H1 (cell line): ENCODE data around the gene STARD6. TPM values are rescaled to one million over a fixed set of nuclear protein-coding genes. Genes with fewer than 3 reads are reported as not detected.

Experiments used
- CTCF ChIA-PET: fragments of 300-600 bp; sonication (Branson Sonifier 250); formaldehyde crosslinking; loops from one replicate; lab custom pipeline; 2021; ENCODE audit not compliant: partially characterized antibody; lab: Charles Lee
- POLR2A ChIA-PET: fragments of 300-600 bp; sonication (Branson Sonifier 250); formaldehyde crosslinking; loops from one replicate; lab custom pipeline; 2021; ENCODE audit warnings: inconsistent platforms; ENCODE audit not compliant: partially characterized antibody; lab: Charles Lee
- DNase-seq, 2 experiments: peaks; one replicate each; pipeline versions ENCODE4 v3.0.0 to v3.0.0-alpha.2; 2010 to 2022; ENCODE audit warnings: low spot score in 2 of 2, low read depth in 1 of 2, mixed read lengths in 1 of 2
- FAIRE-seq: peaks from 2 replicates; lab custom pipeline; 2011; peaks lifted over from hg19 to GRCh38; lab: Jason Lieb, UNC
- H2AFZ ChIP-seq: 2 replicates; pipeline ENCODE4 v1.8.1; 2012; ENCODE audit warnings: low read length, inconsistent platforms
- H2AK5ac ChIP-seq: 2 replicates; pipeline ENCODE4 v1.6.1; 2013; ENCODE audit warnings: low read depth, low read length
- H2BK120ac ChIP-seq: replicated peaks from 2 replicates; pipeline ENCODE3; 2013; ENCODE audit warnings: low read depth, low read length, inconsistent platforms
- H2BK12ac ChIP-seq: 2 replicates; pipeline ENCODE4 v1.6.1; 2013; ENCODE audit warnings: low read depth, low read length
- H2BK15ac ChIP-seq: 2 replicates; pipeline ENCODE4 v1.6.1; 2013; ENCODE audit warnings: low read length
- H2BK20ac ChIP-seq: 2 replicates; pipeline ENCODE4 v1.6.1; 2013; ENCODE audit warnings: low read length
- H2BK5ac ChIP-seq: 2 replicates; pipeline ENCODE4 v1.6.1; 2013; ENCODE audit warnings: low read depth, low read length
- H3K14ac ChIP-seq: 2 replicates; pipeline ENCODE4 v1.6.1; 2013; ENCODE audit warnings: inconsistent platforms; ENCODE audit not compliant: insufficient read length
- H3K18ac ChIP-seq: 2 replicates; pipeline ENCODE4 v1.6.1; 2013; ENCODE audit warnings: low read length; ENCODE audit errors: extremely low read depth
- H3K23ac ChIP-seq: 2 replicates; pipeline ENCODE4 v1.6.1; 2013; ENCODE audit warnings: inconsistent platforms; ENCODE audit not compliant: insufficient read length
- H3K23me2 ChIP-seq: 2 replicates; pipeline ENCODE4 v1.6.1; 2013; ENCODE audit warnings: low read depth, low read length
- H3K27ac ChIP-seq: 2 replicates; pipeline ENCODE4 v1.6.1; 2011; ENCODE audit warnings: low read depth, low read length, inconsistent platforms
- H3K27me3 ChIP-seq, 4 experiments: replicated peaks in 1 of 4; 1 replicate in 1 of 4; 2 replicates in 3 of 4; pipeline versions ENCODE4 v1.6.1 to v1.8.1; 2011 to 2013; ENCODE audit warnings: low read length in 3 of 4, mild to moderate bottlenecking in 3 of 4, inconsistent platforms in 2 of 4, mixed read lengths in 2 of 4, moderate library complexity in 1 of 4; ENCODE audit not compliant: control insufficient read depth in 3 of 4, insufficient read depth in 3 of 4; ENCODE audit errors: extremely low read depth in 1 of 4
- H3K36me3 ChIP-seq, 4 experiments: 2 replicates each; pipeline versions ENCODE4 v1.6.1 to v1.8.1; 2011 to 2013; ENCODE audit warnings: mild to moderate bottlenecking in 4 of 4, low read length in 3 of 4, moderate library complexity in 2 of 4, control low read depth in 1 of 4, inconsistent platforms in 1 of 4; ENCODE audit not compliant: insufficient read depth in 4 of 4, control insufficient read depth in 2 of 4
- H3K4ac ChIP-seq: replicated peaks from 2 replicates; pipeline ENCODE3; 2013; ENCODE audit warnings: low read length, low read depth, mixed read lengths, inconsistent platforms; ENCODE audit not compliant: insufficient read length
- H3K4me1 ChIP-seq, 4 experiments: replicated peaks in 1 of 4; 1 replicate in 1 of 4; 2 replicates in 3 of 4; pipeline versions ENCODE4 v1.6.1 to v1.8.1; 2011 to 2013; ENCODE audit warnings: low read length in 3 of 4, inconsistent platforms in 2 of 4, mixed read lengths in 1 of 4; ENCODE audit not compliant: insufficient read depth in 4 of 4, control insufficient read depth in 3 of 4
- H3K4me2 ChIP-seq, 2 experiments: 2 replicates each; pipeline versions ENCODE4 v1.6.1 to v1.8.1; 2011 to 2013; ENCODE audit warnings: low read depth in 2 of 2, low read length in 2 of 2, control low read depth in 1 of 2, inconsistent platforms in 1 of 2, mild to moderate bottlenecking in 1 of 2; ENCODE audit not compliant: insufficient read depth in 1 of 2
- H3K4me3 ChIP-seq, 4 experiments: fragments of 200-600, 300-600 bp in 1 of 4; sonication (generic), shearing (Covaris generic), sonication (Bioruptor Twin) in 1 of 4; 2 replicates each; pipeline versions ENCODE4 v1.5.1 to v1.8.1; 2011 to 2016; ENCODE audit warnings: low read length in 4 of 4, low read depth in 3 of 4, control low read depth in 2 of 4, inconsistent platforms in 2 of 4, mild to moderate bottlenecking in 2 of 4, mixed read lengths in 1 of 4, moderate library complexity in 1 of 4; ENCODE audit not compliant: insufficient read depth in 2 of 4; ENCODE audit errors: extremely low read depth in 1 of 4
- H3K56ac ChIP-seq: replicated peaks from 2 replicates; pipeline ENCODE3; 2013; ENCODE audit warnings: low read depth, mild to moderate bottlenecking, mixed read lengths, low read length, inconsistent platforms; ENCODE audit not compliant: insufficient read length
- H3K79me1 ChIP-seq: 2 replicates; pipeline ENCODE4 v1.6.1; 2013; ENCODE audit warnings: low read depth, low read length, control low read depth
- H3K79me2 ChIP-seq, 2 experiments: 2 replicates each; pipeline versions ENCODE4 v1.6.1 to v1.8.1; 2012 to 2013; ENCODE audit warnings: low read length in 2 of 2, mild to moderate bottlenecking in 2 of 2, inconsistent platforms in 1 of 2; ENCODE audit not compliant: insufficient read depth in 2 of 2, control insufficient read depth in 1 of 2
- H3K9ac ChIP-seq, 4 experiments: replicated peaks in 1 of 4; 1 replicate in 1 of 4; 2 replicates in 3 of 4; pipeline versions ENCODE4 v1.6.1 to v1.8.1; 2011 to 2013; ENCODE audit warnings: low read depth in 3 of 4, low read length in 3 of 4, control low read depth in 2 of 4, mild to moderate bottlenecking in 2 of 4, moderate library complexity in 2 of 4, inconsistent platforms in 1 of 4; ENCODE audit errors: extremely low read depth in 1 of 4
- H3K9me3 ChIP-seq, 2 experiments: 2 replicates each; pipeline versions ENCODE4 v1.6.1 to v1.8.1; 2012 to 2013; ENCODE audit warnings: mild to moderate bottlenecking in 2 of 2, moderate library complexity in 2 of 2, control low read depth in 1 of 2, inconsistent platforms in 1 of 2, low read depth in 1 of 2, low read length in 1 of 2, mixed read lengths in 1 of 2; ENCODE audit not compliant: insufficient read depth in 2 of 2
- H4K20me1 ChIP-seq, 2 experiments: replicated peaks in 1 of 2; 2 replicates each; pipeline versions ENCODE3 to v1.8.1; 2011 to 2013; ENCODE audit warnings: inconsistent platforms in 2 of 2, low read length in 2 of 2, mild to moderate bottlenecking in 1 of 2; ENCODE audit not compliant: insufficient read depth in 2 of 2, control insufficient read depth in 1 of 2
- H4K5ac ChIP-seq: 2 replicates; pipeline ENCODE4 v1.6.1; 2013; ENCODE audit warnings: low read length, low read depth, mixed read lengths, inconsistent platforms; ENCODE audit not compliant: insufficient read length
- H4K8ac ChIP-seq: 2 replicates; pipeline ENCODE4 v1.8.0; 2013; ENCODE audit warnings: mild to moderate bottlenecking, moderate library complexity, low read length, inconsistent platforms; ENCODE audit not compliant: insufficient read depth; ENCODE audit errors: extremely low read depth
- H4K91ac ChIP-seq: replicated peaks from 2 replicates; pipeline ENCODE3; 2013; ENCODE audit warnings: low read length, mixed read lengths, inconsistent platforms; ENCODE audit not compliant: insufficient read length
- ATF2 ChIP-seq: IDR thresholded peaks from 2 replicates; pipeline ENCODE4 v1.6.1; 2012; ENCODE audit warnings: low read length, inconsistent platforms
- CTCF ChIP-seq, 3 experiments: IDR thresholded peaks; 1 replicate in 2 of 3; 2 replicates in 1 of 3; pipeline versions ENCODE4 v1.5.1 to v1.6.1; 2011; ENCODE audit warnings: low read length in 3 of 3, mild to moderate bottlenecking in 3 of 3, inconsistent platforms in 2 of 3, low read depth in 1 of 3, moderate library complexity in 1 of 3; ENCODE audit not compliant: insufficient read depth in 1 of 3; ENCODE audit errors: control extremely low read depth in 1 of 3
- EZH2 ChIP-seq: fragments of 200-600 bp; sonication (generic); IDR thresholded peaks from 2 replicates; pipeline ENCODE4 v1.7.1; 2012; ENCODE audit warnings: low read depth, mild to moderate bottlenecking, moderate library complexity, low read length, inconsistent platforms; ENCODE audit not compliant: severe bottlenecking
- HDAC2 ChIP-seq, 2 experiments: fragments of 300-600 bp in 1 of 2; sonication (generic) in 1 of 2; IDR thresholded peaks; 2 replicates each; pipeline ENCODE4 v1.6.1; 2011 to 2012; ENCODE audit warnings: low read depth in 2 of 2, low read length in 2 of 2, mild to moderate bottlenecking in 2 of 2, moderate library complexity in 2 of 2, borderline replicate concordance in 1 of 2, inconsistent platforms in 1 of 2
- MAFK ChIP-seq: IDR thresholded peaks from 2 replicates; pipeline ENCODE4 v1.6.1; 2012; ENCODE audit warnings: low read depth, mild to moderate bottlenecking, improper control_type of control experiment, low read length
- NANOG ChIP-seq: IDR thresholded peaks from 2 replicates; pipeline ENCODE4 v1.6.1; 2011; ENCODE audit warnings: low read length, low read depth, mild to moderate bottlenecking, inconsistent platforms; ENCODE audit not compliant: insufficient read depth, poor library complexity, severe bottlenecking
- POLR2AphosphoS5 ChIP-seq: IDR thresholded peaks from 2 replicates; pipeline ENCODE4 v1.6.1; 2011; ENCODE audit warnings: low read depth, low read length
- POU5F1 ChIP-seq: IDR thresholded peaks from 2 replicates; pipeline ENCODE4 v1.6.1; 2011; ENCODE audit warnings: low read depth, mild to moderate bottlenecking, low read length, moderate library complexity
- RXRA ChIP-seq: IDR thresholded peaks from 2 replicates; pipeline ENCODE4 v1.6.1; 2011; ENCODE audit warnings: low read depth, mild to moderate bottlenecking, low read length, moderate library complexity; ENCODE audit not compliant: insufficient read depth
- SP1 ChIP-seq: IDR thresholded peaks from 2 replicates; pipeline ENCODE4 v1.6.1; 2011; ENCODE audit warnings: low read depth, low read length
- SP4 ChIP-seq: IDR thresholded peaks from 2 replicates; pipeline ENCODE4 v1.6.1; 2012; ENCODE audit warnings: low read length, inconsistent platforms
- polyA plus RNA-seq, 7 experiments: library from polyadenylated mRNA; depleted of rRNA in 3 of 7; stranded (reverse) in 5 of 7; unstranded in 2 of 7; fragments of >200 nt in 5 of 7; fragments of 200-250 nt in 2 of 7; gene quantifications; 1 replicate in 5 of 7; 2 replicates in 1 of 7; 4 replicates in 1 of 7; pipeline versions ENCODE4 v1.2.1 to v1.2.3, GENCODE V29; 2011 to 2013; ENCODE audit warnings: missing spikeins in 2 of 7, mixed read lengths in 2 of 7
- total RNA-seq: library from RNA; stranded (reverse); fragmentation: NEBNext Ultra II Directional; extraction: Animal tissue kit (Norgen Biotek cat#: 25700); gene quantifications from 2 replicates; pipeline ENCODE4 v1.2.1, GENCODE V29; 2021

Gene STARD6
- total and polyA plus RNA-seq, 2 of the 8 experiments (the other 6 are each of a cell fraction or from before 2014, with no cell fraction given): not detected

- Histone ChIP-seq H3K9me3 (peaks cover 3 to 4% of the 10 kb centered on the region in 2 experiments; a peak in 1 of 4 replicates), H2BK120ac (no peak overlapping the region), H3K18ac (no peak overlapping the region), H4K5ac (no peak overlapping the region), H3K4me2 (no peak overlapping the region), H4K8ac (no peak overlapping the region), H4K20me1 (no peaks in the 10 kb centered on the region), H4K91ac (no peak overlapping the region), H2BK15ac (no peak overlapping the region), H3K27ac (no peak overlapping the region), H3K4ac (no peak overlapping the region), H2AFZ (no peak overlapping the region), H3K23ac (no peak overlapping the region), H3K4me1 (no peaks in the 10 kb centered on the region), H3K79me2 (no peaks in the 10 kb centered on the region), H2BK20ac (no peak overlapping the region), H3K56ac (no peak overlapping the region), H3K14ac (no peak overlapping the region), H2BK5ac (no peak overlapping the region), H3K4me3 (no peak overlapping the region), H2BK12ac (no peak overlapping the region), H3K9ac (no peak overlapping the region), H3K79me1 (no peaks in the 10 kb centered on the region), H3K23me2 (no peaks in the 10 kb centered on the region), H3K27me3 (no peaks in the 10 kb centered on the region), H3K36me3 (peaks cover 0 to 1% (median 0%) of the 10 kb centered on the region in 4 experiments; a peak in 1 of 8 replicates), H2AK5ac (no peak overlapping the region)
- ChIA-PET POLR2A (no interaction called here), CTCF (interaction anchor here (1.1 kb wide), 1 partner anchor 33 kb away, joined by 3 read pairs; no protein-coding TSS in a partner anchor)
- FAIRE-seq (no peak), DNase-seq (no peak)
- TF ChIP-seq POU5F1: no peak
- no peak for TF ChIP-seq MAFK
- TF ChIP-seq SP4: no peak
- no peak for TF ChIP-seq HDAC2 (IDR thresholded peaks at IDR 0.05; ENCODE audit: borderline replicate concordance in 1 of 2, low read depth in 2 of 2, low read length in 2 of 2)
- no peak for TF ChIP-seq ATF2
- TF ChIP-seq RXRA: no peak
- no peak for TF ChIP-seq CTCF (IDR thresholded peaks at IDR 0.05; ENCODE audit: control extremely low read depth in 1 of 3, insufficient read depth in 1 of 3, low read depth in 1 of 3, low read length in 3 of 3)
- TF ChIP-seq SP1: no peak
- no peak for TF ChIP-seq POLR2AphosphoS5
- no peak for TF ChIP-seq NANOG
- TF ChIP-seq EZH2: no peak
Observed at GRCh38 chr18:54303408-54303807, 54.2 kb downstream of the STARD6 start.
